ENCODE measurements around the gene FLOT2.

FLOT2 gene, protein sequence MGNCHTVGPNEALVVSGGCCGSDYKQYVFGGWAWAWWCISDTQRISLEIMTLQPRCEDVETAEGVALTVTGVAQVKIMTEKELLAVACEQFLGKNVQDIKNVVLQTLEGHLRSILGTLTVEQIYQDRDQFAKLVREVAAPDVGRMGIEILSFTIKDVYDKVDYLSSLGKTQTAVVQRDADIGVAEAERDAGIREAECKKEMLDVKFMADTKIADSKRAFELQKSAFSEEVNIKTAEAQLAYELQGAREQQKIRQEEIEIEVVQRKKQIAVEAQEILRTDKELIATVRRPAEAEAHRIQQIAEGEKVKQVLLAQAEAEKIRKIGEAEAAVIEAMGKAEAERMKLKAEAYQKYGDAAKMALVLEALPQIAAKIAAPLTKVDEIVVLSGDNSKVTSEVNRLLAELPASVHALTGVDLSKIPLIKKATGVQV

DNA sequence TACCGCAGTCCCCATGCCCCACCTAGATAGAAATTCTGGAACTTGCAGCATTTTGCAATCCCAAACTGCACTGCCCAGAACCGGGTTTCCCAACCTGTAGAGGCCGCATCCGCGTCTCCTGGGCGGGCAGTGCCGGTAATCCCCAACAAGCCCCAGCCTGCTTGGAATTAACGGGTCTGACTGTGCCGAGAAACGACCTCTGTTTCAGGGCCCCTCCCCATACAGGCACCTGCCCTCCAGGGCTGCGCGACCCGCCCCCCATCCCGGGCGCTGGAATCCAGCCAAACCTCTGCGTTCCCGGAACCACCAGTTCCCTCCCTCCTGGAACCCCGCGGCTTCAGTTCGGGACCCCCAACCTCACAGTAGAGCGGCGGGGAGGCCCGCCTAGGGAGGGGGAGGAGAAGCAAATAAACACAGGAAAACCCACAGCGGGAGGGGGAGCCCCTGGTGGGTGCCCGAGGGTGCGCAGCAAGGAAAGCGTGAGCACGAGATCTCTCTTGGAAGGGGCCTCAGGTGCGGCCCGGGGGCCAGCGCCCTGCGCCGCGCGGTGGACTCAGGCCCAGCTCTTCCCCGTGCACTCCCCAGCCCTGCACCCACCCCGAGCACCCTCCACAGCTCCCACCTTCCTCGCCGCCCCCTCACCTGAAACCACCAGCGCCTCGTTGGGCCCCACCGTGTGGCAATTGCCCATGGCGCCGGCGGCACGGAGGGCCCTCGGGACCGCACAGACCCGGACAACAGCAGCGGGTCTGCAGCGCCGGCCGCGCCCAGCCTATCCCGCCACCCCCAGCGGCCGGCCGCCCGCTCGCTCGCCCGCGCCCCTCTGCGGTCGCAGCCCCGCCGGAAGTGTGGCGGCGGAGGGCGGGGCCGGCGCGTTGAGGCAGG, at the start of gene FLOT2:
Gene FLOT2 (minus strand): TSS at position 850 of the 885 bp plus-strand sequence. CDS start 159 bp downstream, at position 691.
- H2AFZ ChIP-seq (ENCODE audit: low read length), result peak within 1 kb of the TSS; percentile 97
- peak within 1 kb of the TSS; percentile 48; the same call in 1 of the 2 replicates for H3K27ac ChIP-seq (ENCODE audit: low read length)
- no peaks in the 10 kb centered on the region for H3K27me3 ChIP-seq (replicated peaks; ENCODE audit: insufficient read depth, low read length)
- no peak for TF ChIP-seq EZH2phosphoT487 (IDR thresholded peaks at IDR 0.05; ENCODE audit: low read length)
- TF ChIP-seq, protein P1, sequence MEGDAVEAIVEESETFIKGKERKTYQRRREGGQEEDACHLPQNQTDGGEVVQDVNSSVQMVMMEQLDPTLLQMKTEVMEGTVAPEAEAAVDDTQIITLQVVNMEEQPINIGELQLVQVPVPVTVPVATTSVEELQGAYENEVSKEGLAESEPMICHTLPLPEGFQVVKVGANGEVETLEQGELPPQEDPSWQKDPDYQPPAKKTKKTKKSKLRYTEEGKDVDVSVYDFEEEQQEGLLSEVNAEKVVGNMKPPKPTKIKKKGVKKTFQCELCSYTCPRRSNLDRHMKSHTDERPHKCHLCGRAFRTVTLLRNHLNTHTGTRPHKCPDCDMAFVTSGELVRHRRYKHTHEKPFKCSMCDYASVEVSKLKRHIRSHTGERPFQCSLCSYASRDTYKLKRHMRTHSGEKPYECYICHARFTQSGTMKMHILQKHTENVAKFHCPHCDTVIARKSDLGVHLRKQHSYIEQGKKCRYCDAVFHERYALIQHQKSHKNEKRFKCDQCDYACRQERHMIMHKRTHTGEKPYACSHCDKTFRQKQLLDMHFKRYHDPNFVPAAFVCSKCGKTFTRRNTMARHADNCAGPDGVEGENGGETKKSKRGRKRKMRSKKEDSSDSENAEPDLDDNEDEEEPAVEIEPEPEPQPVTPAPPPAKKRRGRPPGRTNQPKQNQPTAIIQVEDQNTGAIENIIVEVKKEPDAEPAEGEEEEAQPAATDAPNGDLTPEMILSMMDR (IDR thresholded peaks at IDR 0.05; ENCODE audit: low read length), result peak; percentile 34
- H3K79me2 ChIP-seq (ENCODE audit: low read length), result peaks cover 71% of the 10 kb centered on the region
- H3K9ac ChIP-seq (ENCODE audit: low read length), result peak within 1 kb of the TSS; percentile 81
- peak; percentile 59 for DNase-seq
- H3K4me2 ChIP-seq (ENCODE audit: low read depth, low read length), result peak within 1 kb of the TSS; percentile 98
- no peaks in the 10 kb centered on the region for H3K36me3 ChIP-seq (replicated peaks; ENCODE audit: insufficient read depth, low read length)
- H4K20me1 ChIP-seq (ENCODE audit: insufficient read depth, low read length), result no peaks in the 10 kb centered on the region
- H3K9me3 ChIP-seq (replicated peaks; ENCODE audit: insufficient read depth, low read length), result no peaks in the 10 kb centered on the region
- H3K9me2 ChIP-seq (replicated peaks; ENCODE audit: insufficient read depth, low read length), result no peaks in the 10 kb centered on the region
- H3K4me1 ChIP-seq (ENCODE audit: low read length), result peaks cover 58% of the 10 kb centered on the region
- peaks cover 48% of the 10 kb centered on the region for H3F3A ChIP-seq (ENCODE audit: insufficient read depth, low read length)
- peak within 1 kb of the TSS; percentile 95 for H3K4me3 ChIP-seq (ENCODE audit: low read length)

DNA sequence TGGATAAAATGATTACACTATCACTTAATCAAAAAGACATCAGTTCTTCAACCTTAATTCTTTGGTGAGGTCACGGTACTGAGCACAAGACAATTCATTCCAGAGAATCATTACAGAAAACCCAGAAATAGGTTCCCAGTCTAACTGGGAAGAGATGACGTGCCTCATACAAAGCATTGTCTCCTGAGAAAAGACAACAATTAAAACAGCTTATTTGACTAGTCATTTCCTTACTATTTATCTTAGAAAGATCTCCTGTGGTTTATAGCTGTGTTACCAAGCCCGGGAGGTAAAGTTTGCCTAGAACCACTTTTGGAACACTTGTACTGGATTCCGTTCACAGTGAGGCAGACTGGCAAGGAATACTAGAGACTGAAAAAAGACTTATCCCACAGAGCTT, 48.7 kb upstream of the FLOT2 start:
- H3K27ac ChIP-seq (ENCODE audit: low read length), result no peak overlapping the region
- H3K9me3 ChIP-seq (replicated peaks; ENCODE audit: insufficient read depth, low read length), result no peaks in the 10 kb centered on the region
- H3F3A ChIP-seq (ENCODE audit: insufficient read depth, low read length), result peaks cover 19% of the 10 kb centered on the region
- H3K9ac ChIP-seq (ENCODE audit: low read length), result no peak overlapping the region
- no peaks in the 10 kb centered on the region for H3K36me3 ChIP-seq (replicated peaks; ENCODE audit: insufficient read depth, low read length)
- H4K20me1 ChIP-seq (ENCODE audit: insufficient read depth, low read length), result peaks cover 12% of the 10 kb centered on the region
- no peak overlapping the region for H3K4me2 ChIP-seq (ENCODE audit: low read depth, low read length)
- H3K27me3 ChIP-seq (replicated peaks; ENCODE audit: insufficient read depth, low read length), result no peaks in the 10 kb centered on the region
- no peaks in the 10 kb centered on the region for H3K9me2 ChIP-seq (replicated peaks; ENCODE audit: insufficient read depth, low read length)
- H3K79me2 ChIP-seq (ENCODE audit: low read length), result peaks cover 99% of the 10 kb centered on the region
- no peak for DNase-seq
- TF ChIP-seq, protein P1 (IDR thresholded peaks at IDR 0.05; ENCODE audit: low read length), result no peak
- TF ChIP-seq EZH2 (optimal IDR thresholded peaks at IDR 0.05; ENCODE audit: low read depth, low read length) (no peak), EZH2phosphoT487 (IDR thresholded peaks at IDR 0.05; ENCODE audit: low read length) (no peak)
- H2AFZ ChIP-seq (ENCODE audit: low read length), result no peak overlapping the region
- H3K4me1 ChIP-seq (ENCODE audit: low read length), result peaks cover 11% of the 10 kb centered on the region
- H3K4me3 ChIP-seq (ENCODE audit: low read length), result no peak overlapping the region

DNA sequence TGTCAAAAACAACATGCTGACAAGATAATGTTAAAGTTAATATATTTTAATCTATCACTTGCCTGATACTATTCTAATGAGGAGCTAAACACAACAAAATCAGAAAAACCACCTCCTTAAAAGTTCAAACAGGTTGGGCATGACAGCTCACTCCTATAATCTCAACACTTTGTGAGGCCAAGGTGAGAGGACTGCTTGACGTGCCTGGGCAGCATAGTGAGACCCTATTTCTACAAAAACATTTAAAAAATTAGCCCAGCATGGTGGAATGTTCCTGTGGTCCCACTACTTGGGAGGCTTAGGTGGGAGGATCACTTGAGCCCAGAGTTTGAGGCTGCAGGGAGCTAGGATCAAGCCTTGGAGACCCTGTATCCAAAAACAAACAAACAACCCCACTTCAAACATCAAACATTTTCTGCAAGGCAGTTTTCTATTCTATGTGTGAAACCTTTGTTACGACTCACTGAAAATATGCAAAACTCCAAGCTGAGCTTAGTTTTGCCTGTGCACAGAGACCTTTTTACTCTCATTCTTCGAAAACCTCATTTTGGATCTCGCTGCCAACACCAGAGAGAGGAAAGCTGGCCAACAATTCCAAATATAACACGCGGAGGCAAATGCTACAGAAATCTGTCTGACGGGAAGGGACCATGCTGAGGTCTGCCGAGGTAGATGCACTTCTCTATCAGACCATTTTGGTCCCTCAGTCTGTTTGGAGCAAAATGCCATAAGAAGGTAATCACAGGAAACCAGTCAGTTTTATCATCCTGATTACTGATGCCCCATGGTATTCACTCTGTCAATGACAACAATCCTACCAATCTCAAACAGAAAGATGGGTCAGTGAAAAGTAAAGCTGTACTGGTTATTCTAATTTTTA, 47.6 kb upstream of the FLOT2 start:
- Histone ChIP-seq H3F3A (ENCODE audit: insufficient read depth, low read length) (peaks cover 12% of the 10 kb centered on the region), H3K36me3 (replicated peaks; ENCODE audit: insufficient read depth, low read length) (no peaks in the 10 kb centered on the region), H3K79me2 (ENCODE audit: low read length) (peaks cover 99% of the 10 kb centered on the region), H4K20me1 (ENCODE audit: insufficient read depth, low read length) (peaks cover 12% of the 10 kb centered on the region), H2AFZ (ENCODE audit: low read length) (no peak overlapping the region), H3K4me1 (ENCODE audit: low read length) (peaks cover 11% of the 10 kb centered on the region), H3K9me2 (replicated peaks; ENCODE audit: insufficient read depth, low read length) (no peaks in the 10 kb centered on the region), H3K27ac (ENCODE audit: low read length) (no peak overlapping the region), H3K4me3 (ENCODE audit: low read length) (no peak overlapping the region), H3K9ac (ENCODE audit: low read length) (no peak overlapping the region), H3K9me3 (replicated peaks; ENCODE audit: insufficient read depth, low read length) (no peaks in the 10 kb centered on the region), H3K4me2 (ENCODE audit: low read depth, low read length) (no peak overlapping the region), H3K27me3 (replicated peaks; ENCODE audit: insufficient read depth, low read length) (no peaks in the 10 kb centered on the region)
- DNase-seq, result no peak
- TF ChIP-seq, protein P1 (IDR thresholded peaks at IDR 0.05; ENCODE audit: low read length), result no peak
- TF ChIP-seq EZH2 (optimal IDR thresholded peaks at IDR 0.05; ENCODE audit: low read depth, low read length), result no peak
- no peak for TF ChIP-seq EZH2phosphoT487 (IDR thresholded peaks at IDR 0.05; ENCODE audit: low read length)
